Measurements from ENCODE around the gene OR51F2. TPM values are rescaled to one million over a fixed set of nuclear protein-coding genes. Genes with fewer than 3 reads are reported as not detected.

The OR51F2 gene
- total and polyA plus RNA-seq, 2 of the 13 experiments (the other 11 are each of a cell fraction or from before 2014, with no cell fraction given): not detected

DNA sequence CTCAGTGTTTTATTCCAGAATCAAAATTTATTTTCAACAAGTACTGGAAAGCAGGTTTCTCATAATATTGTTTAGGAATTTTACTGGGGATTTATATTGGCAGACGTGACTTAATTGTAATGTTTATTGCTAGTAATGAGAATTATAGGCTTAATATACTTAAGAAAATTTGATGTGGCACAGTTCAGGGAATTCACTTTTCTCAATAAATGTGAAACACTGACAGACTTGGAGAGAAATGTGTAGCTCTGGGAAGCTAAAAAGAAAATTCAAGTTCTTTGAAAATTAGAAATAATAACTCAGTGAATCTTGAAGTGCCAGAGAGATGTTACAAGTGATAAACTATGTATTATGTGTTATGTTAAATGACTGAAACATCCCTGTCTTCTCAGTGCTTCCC, at the start of gene OR51F2 (continued):
- TF ChIP-seq, protein P1, sequence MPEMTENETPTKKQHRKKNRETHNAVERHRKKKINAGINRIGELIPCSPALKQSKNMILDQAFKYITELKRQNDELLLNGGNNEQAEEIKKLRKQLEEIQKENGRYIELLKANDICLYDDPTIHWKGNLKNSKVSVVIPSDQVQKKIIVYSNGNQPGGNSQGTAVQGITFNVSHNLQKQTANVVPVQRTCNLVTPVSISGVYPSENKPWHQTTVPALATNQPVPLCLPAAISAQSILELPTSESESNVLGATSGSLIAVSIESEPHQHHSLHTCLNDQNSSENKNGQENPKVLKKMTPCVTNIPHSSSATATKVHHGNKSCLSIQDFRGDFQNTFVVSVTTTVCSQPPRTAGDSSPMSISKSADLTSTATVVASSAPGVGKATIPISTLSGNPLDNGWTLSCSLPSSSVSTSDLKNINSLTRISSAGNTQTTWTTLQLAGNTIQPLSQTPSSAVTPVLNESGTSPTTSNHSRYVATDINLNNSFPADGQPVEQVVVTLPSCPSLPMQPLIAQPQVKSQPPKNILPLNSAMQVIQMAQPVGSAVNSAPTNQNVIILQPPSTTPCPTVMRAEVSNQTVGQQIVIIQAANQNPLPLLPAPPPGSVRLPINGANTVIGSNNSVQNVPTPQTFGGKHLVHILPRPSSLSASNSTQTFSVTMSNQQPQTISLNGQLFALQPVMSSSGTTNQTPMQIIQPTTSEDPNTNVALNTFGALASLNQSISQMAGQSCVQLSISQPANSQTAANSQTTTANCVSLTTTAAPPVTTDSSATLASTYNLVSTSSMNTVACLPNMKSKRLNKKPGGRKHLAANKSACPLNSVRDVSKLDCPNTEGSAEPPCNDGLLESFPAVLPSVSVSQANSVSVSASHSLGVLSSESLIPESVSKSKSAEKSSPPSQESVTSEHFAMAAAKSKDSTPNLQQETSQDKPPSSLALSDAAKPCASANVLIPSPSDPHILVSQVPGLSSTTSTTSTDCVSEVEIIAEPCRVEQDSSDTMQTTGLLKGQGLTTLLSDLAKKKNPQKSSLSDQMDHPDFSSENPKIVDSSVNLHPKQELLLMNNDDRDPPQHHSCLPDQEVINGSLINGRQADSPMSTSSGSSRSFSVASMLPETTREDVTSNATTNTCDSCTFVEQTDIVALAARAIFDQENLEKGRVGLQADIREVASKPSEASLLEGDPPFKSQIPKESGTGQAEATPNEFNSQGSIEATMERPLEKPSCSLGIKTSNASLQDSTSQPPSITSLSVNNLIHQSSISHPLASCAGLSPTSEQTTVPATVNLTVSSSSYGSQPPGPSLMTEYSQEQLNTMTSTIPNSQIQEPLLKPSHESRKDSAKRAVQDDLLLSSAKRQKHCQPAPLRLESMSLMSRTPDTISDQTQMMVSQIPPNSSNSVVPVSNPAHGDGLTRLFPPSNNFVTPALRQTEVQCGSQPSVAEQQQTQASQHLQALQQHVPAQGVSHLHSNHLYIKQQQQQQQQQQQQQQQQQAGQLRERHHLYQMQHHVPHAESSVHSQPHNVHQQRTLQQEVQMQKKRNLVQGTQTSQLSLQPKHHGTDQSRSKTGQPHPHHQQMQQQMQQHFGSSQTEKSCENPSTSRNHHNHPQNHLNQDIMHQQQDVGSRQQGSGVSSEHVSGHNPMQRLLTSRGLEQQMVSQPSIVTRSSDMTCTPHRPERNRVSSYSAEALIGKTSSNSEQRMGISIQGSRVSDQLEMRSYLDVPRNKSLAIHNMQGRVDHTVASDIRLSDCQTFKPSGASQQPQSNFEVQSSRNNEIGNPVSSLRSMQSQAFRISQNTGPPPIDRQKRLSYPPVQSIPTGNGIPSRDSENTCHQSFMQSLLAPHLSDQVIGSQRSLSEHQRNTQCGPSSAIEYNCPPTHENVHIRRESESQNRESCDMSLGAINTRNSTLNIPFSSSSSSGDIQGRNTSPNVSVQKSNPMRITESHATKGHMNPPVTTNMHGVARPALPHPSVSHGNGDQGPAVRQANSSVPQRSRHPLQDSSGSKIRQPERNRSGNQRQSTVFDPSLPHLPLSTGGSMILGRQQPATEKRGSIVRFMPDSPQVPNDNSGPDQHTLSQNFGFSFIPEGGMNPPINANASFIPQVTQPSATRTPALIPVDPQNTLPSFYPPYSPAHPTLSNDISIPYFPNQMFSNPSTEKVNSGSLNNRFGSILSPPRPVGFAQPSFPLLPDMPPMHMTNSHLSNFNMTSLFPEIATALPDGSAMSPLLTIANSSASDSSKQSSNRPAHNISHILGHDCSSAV (CRISPR knock-in tag; IDR thresholded peaks at IDR 0.05; ENCODE audit: borderline replicate concordance): no peak
- TF ChIP-seq ZFP36L2 (CRISPR knock-in tag; IDR thresholded peaks at IDR 0.05): no peak

DNA sequence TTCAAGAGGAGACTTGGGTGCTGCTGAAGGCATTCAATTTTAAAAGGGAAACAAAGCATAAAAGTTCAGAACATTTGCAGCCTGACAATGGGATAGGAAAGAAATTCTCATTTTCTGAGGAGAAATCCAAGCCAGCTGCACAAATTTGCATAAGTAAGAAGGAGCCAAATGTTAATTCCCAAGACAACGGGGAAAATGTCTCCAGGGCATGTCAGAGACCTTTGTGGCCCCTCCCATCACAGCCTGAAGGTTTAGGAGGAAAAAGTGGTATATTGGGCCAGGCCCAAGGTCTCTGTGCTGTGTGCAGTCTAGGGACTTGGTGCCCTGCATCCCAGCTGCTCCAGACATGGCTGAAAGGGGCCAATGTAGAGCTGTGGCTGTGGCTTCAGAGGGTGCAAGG, 38.7 kb upstream of the OR51F2 start:
- 0% methylated on average over 1 of the region's 1 CpG for WGBS (ENCODE audit: low lambda C conversion rate)
- FAIRE-seq (no peak), DNase-seq (ENCODE audit: low spot score) (no peak), ATAC-seq (no peak)
- ChIA-PET CTCF (ENCODE audit: low intra/inter-chr PET ratio, low total read pairs) (no interaction called here), POLR2A (no interaction called here)
- in situ Hi-C loops (cut with HindIII; ENCODE audit: extremely low pct_ligation_motif_present, low pct_unique_long_range_greater_than_20kb) (no loop called here), intact Hi-C loops (cut with micrococcal nuclease; ENCODE audit: unreplicated experiment) (no loop called here)
- Histone ChIP-seq H3K27me3 (ENCODE audit: control insufficient read depth in 1 of 2, insufficient read depth in 2 of 2, low read length in 2 of 2) (no peaks in the 10 kb centered on the region), H3K79me2 (ENCODE audit: insufficient read depth, low read length) (no peaks in the 10 kb centered on the region), H3K4me3 (replicated peaks in 1 of 3; ENCODE audit: insufficient read depth in 1 of 3, low read depth in 2 of 3, low read length in 3 of 3) (no peak overlapping the region), H3K9me3 (ENCODE audit: low read length) (peaks cover 7% of the 10 kb centered on the region; the same call in 1 of the 2 replicates), H4K20me1 (ENCODE audit: insufficient read depth, low read length) (no peaks in the 10 kb centered on the region), H3K4me2 (ENCODE audit: low read depth, low read length) (no peak overlapping the region), H2AFZ (ENCODE audit: low read length) (no peak overlapping the region), H3K4me1 (ENCODE audit: insufficient read depth, low read length) (no peaks in the 10 kb centered on the region), H3K9ac (ENCODE audit: insufficient read depth, low read depth, low read length) (no peak overlapping the region), H3K36me3 (replicated peaks in 1 of 2; ENCODE audit: control insufficient read depth in 1 of 2, insufficient read depth in 2 of 2, low read length in 2 of 2) (no peaks in the 10 kb centered on the region), H3K27ac (ENCODE audit: extremely low read length, insufficient read depth, low read length) (no peak overlapping the region)
- TF ChIP-seq, protein P2, sequence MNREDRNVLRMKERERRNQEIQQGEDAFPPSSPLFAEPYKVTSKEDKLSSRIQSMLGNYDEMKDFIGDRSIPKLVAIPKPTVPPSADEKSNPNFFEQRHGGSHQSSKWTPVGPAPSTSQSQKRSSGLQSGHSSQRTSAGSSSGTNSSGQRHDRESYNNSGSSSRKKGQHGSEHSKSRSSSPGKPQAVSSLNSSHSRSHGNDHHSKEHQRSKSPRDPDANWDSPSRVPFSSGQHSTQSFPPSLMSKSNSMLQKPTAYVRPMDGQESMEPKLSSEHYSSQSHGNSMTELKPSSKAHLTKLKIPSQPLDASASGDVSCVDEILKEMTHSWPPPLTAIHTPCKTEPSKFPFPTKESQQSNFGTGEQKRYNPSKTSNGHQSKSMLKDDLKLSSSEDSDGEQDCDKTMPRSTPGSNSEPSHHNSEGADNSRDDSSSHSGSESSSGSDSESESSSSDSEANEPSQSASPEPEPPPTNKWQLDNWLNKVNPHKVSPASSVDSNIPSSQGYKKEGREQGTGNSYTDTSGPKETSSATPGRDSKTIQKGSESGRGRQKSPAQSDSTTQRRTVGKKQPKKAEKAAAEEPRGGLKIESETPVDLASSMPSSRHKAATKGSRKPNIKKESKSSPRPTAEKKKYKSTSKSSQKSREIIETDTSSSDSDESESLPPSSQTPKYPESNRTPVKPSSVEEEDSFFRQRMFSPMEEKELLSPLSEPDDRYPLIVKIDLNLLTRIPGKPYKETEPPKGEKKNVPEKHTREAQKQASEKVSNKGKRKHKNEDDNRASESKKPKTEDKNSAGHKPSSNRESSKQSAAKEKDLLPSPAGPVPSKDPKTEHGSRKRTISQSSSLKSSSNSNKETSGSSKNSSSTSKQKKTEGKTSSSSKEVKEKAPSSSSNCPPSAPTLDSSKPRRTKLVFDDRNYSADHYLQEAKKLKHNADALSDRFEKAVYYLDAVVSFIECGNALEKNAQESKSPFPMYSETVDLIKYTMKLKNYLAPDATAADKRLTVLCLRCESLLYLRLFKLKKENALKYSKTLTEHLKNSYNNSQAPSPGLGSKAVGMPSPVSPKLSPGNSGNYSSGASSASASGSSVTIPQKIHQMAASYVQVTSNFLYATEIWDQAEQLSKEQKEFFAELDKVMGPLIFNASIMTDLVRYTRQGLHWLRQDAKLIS (CRISPR knock-in tag; IDR thresholded peaks at IDR 0.05): no peak
- no TSS peak for BruUV-seq (replicated peaks)

Measured in HepG2 (cell line).